T-cell (primary cell): ENCODE data around the gene OSTM1. TPM values are rescaled to one million over a fixed set of nuclear protein-coding genes. Genes with fewer than 3 reads are reported as not detected.

Source experiments
- ATAC-seq, 4 experiments: fragments of 200-7000 bp in 3 of 4; fragments of 150-1000 bp in 1 of 4; cut with Tn5 transposase; replicated peaks in 1 of 4; 1 replicate in 3 of 4; 2 replicates in 1 of 4; pipeline ENCODE4 v1.10.0; 2021; ENCODE audit warnings: moderate library complexity in 3 of 4, mild to moderate bottlenecking in 2 of 4, moderate number of reproducible peaks in 1 of 4
- CTCF ChIA-PET, 2 donors: fragments of 300-600 bp; sonication (Branson Sonifier 250); formaldehyde crosslinking; loops; one replicate each; lab custom pipeline; 2022; ENCODE audit warnings: antibody characterized with exemption in 2 of 2; lab: Charles Lee
- POLR2A ChIA-PET, 2 donors: fragments of 300-600 bp; sonication (Branson Sonifier 250); formaldehyde crosslinking; loops; one replicate each; lab custom pipeline; 2022; ENCODE audit warnings: antibody characterized with exemption in 2 of 2; lab: Charles Lee
- DNase-seq, 35 experiments: peaks; one replicate each; pipeline versions ENCODE4 v3.0.0 to v3.0.0-alpha.2; 2013 to 2023
- H3K27ac ChIP-seq: one replicate; pipeline ENCODE4 v1.5.1; 2013; ENCODE audit warnings: low read length
- H3K27me3 ChIP-seq, 2 experiments: replicated peaks in 1 of 2; 1 replicate in 1 of 2; 2 replicates in 1 of 2; pipeline versions ENCODE4 v1.6.1 to v1.7.0; 2013; ENCODE audit warnings: low read length in 1 of 2, mixed read lengths in 1 of 2; ENCODE audit not compliant: control insufficient read depth in 2 of 2, insufficient read depth in 2 of 2; ENCODE audit errors: extremely low read depth in 1 of 2
- H3K36me3 ChIP-seq, 2 donors: 1 replicate in 1 of 2; 2 replicates in 1 of 2; pipeline versions ENCODE4 v1.6.1 to v1.7.0; 2013; ENCODE audit warnings: low read length in 1 of 2; ENCODE audit not compliant: control insufficient read depth in 2 of 2, insufficient read depth in 1 of 2; ENCODE audit errors: extremely low read depth in 1 of 2
- H3K4me1 ChIP-seq, 2 experiments: 1 replicate in 1 of 2; 2 replicates in 1 of 2; pipeline versions ENCODE4 v1.6.1 to v1.7.0; 2013; ENCODE audit warnings: low read length in 2 of 2, mixed read lengths in 1 of 2; ENCODE audit not compliant: insufficient read depth in 2 of 2, control insufficient read depth in 1 of 2; ENCODE audit errors: extremely low read depth in 1 of 2
- H3K4me3 ChIP-seq, 2 donors: 1 replicate in 1 of 2; 2 replicates in 1 of 2; pipeline versions ENCODE4 v1.5.1 to v1.7.0; 2013; ENCODE audit warnings: mild to moderate bottlenecking in 2 of 2, low read length in 1 of 2, moderate library complexity in 1 of 2; ENCODE audit not compliant: control insufficient read depth in 1 of 2; ENCODE audit errors: extremely low read depth in 1 of 2
- H3K9me3 ChIP-seq: 2 replicates; pipeline ENCODE4 v1.7.0; 2013
- H3K27ac Mint-ChIP-seq, 2 donors: one replicate each; pipeline ENCODE4 v1.8.0; 2020 to 2021; ENCODE audit warnings: mild to moderate bottlenecking in 2 of 2, mixed read lengths in 2 of 2
- H3K27me3 Mint-ChIP-seq, 2 donors: one replicate each; pipeline ENCODE4 v1.8.0; 2021 to 2022; ENCODE audit warnings: mixed read lengths in 2 of 2
- H3K36me3 Mint-ChIP-seq: one replicate; pipeline ENCODE4 v1.8.0; 2021; ENCODE audit warnings: mixed read lengths
- H3K4me1 Mint-ChIP-seq, 3 donors: one replicate each; pipeline ENCODE4 v1.8.0; 2020 to 2022; ENCODE audit warnings: mixed read lengths in 3 of 3, mild to moderate bottlenecking in 1 of 3
- H3K4me3 Mint-ChIP-seq, 3 donors: one replicate each; pipeline ENCODE4 v1.8.0; 2020 to 2022; ENCODE audit warnings: mild to moderate bottlenecking in 3 of 3, mixed read lengths in 3 of 3, moderate library complexity in 3 of 3
- H3K9me3 Mint-ChIP-seq, 3 donors: one replicate each; pipeline ENCODE4 v1.8.0; 2020 to 2022; ENCODE audit warnings: mixed read lengths in 3 of 3
- WGBS: methylation state at CpG from one replicate; pipeline ENCODE4 v1.1.5; 2013; ENCODE audit warnings: missing lambda C conversion rate; ENCODE audit not compliant: insufficient coverage; 5-methylcytosine and 5-hydroxymethylcytosine counted together
- total RNA-seq, 35 experiments: library from RNA in 6 of 35; stranded (reverse) in 6 of 35; fragments of 120-200 nt in 1 of 35; gene quantifications; one replicate each; pipeline versions ENCODE4 v1.2.1 to v1.2.4 and lab custom pipeline; 2013 to 2026

The OSTM1 gene
- total RNA-seq, 5 donors from 2014 or later (not counting 1 experiment from before 2014, with no cell fraction given) = 27.2 to 43.7 (median 39.7) TPM

DNA sequence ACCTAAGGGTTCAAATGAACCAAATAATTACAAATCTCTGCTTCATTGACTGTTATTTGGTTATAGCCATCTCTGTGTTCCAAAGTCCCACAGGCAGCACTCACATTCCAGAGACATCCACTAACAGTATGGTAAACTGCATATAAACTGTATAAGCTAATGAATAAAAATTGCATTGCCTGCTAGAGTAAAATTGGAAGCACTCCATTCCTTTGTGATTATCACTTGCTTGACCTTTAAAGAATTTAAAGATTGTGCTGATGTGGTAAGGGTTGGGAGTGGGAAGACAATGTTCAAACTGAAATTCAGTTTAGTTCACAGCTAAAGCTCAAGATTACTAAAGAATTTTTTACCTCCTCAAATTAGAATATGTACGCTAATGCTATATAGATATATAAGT, 31.0 kb upstream of the OSTM1 start:
- Histone ChIP-seq H3K27ac (no peak overlapping the region), H3K27me3 (peaks cover 0 to 5% of the 10 kb centered on the region in 2 experiments), H3K36me3 (no peaks in the 10 kb centered on the region), H3K4me1 (no peaks in the 10 kb centered on the region), H3K9me3 (no peaks in the 10 kb centered on the region), H3K4me3 (no peak overlapping the region)
- WGBS = no CpG with 5 or more reads among the region's 1 CpG
- H3K4me1 Mint-ChIP-seq = no peaks in the 10 kb centered on the region
- H3K9me3 Mint-ChIP-seq = no peaks in the 10 kb centered on the region
- peaks cover 12 to 18% of the 10 kb centered on the region in 2 donors for H3K27me3 Mint-ChIP-seq
- H3K36me3 Mint-ChIP-seq = no peaks in the 10 kb centered on the region
- DNase-seq = no peak
- no peak for ATAC-seq
- ChIA-PET CTCF (no interaction called here), POLR2A (interaction anchor here in 1 of 2 donors (0.6 kb wide), 1 partner anchor 646 kb away, joined by 3 read pairs; no protein-coding TSS in a partner anchor)
- H3K27ac Mint-ChIP-seq = no peak overlapping the region
- H3K4me3 Mint-ChIP-seq = no peak overlapping the region

- DNase-seq = no peak
- Histone ChIP-seq H3K4me1 (no peaks in the 10 kb centered on the region), H3K9me3 (no peaks in the 10 kb centered on the region), H3K4me3 (no peak overlapping the region), H3K36me3 (no peaks in the 10 kb centered on the region), H3K27ac (no peak overlapping the region), H3K27me3 (no peaks in the 10 kb centered on the region)
- Mint-ChIP-seq H3K36me3 (no peaks in the 10 kb centered on the region), H3K4me1 (no peaks in the 10 kb centered on the region), H3K9me3 (no peaks in the 10 kb centered on the region), H3K4me3 (no peak overlapping the region), H3K27ac (no peak overlapping the region), H3K27me3 (peaks cover 5 to 13% of the 10 kb centered on the region in 2 donors)
- no peak for ATAC-seq
- POLR2A ChIA-PET = no interaction called here
- 80% methylated on average over 1 of the region's 3 CpGs for WGBS
- CTCF ChIA-PET = no interaction called here
Observed at GRCh38 chr6:108102965-108103364, 28.4 kb upstream of the OSTM1 start.

GRCh38 chr6:108100003-108100402, 25.5 kb upstream of the OSTM1 start:
- WGBS = no CpG with 5 or more reads among the region's 2 CpGs
- ATAC-seq (no peak), DNase-seq (no peak)
- no peaks in the 10 kb centered on the region for H3K4me1 Mint-ChIP-seq
- no peaks in the 10 kb centered on the region for H3K9me3 Mint-ChIP-seq
- no peaks in the 10 kb centered on the region for H3K36me3 Mint-ChIP-seq
- ChIA-PET CTCF (no interaction called here), POLR2A (no interaction called here)
- no peak overlapping the region for H3K27ac ChIP-seq
- peaks cover 0 to 4% of the 10 kb centered on the region in 2 experiments for H3K27me3 ChIP-seq
- no peak overlapping the region for H3K4me3 ChIP-seq
- H3K9me3 ChIP-seq = no peaks in the 10 kb centered on the region
- H3K4me1 ChIP-seq = no peaks in the 10 kb centered on the region
- no peak overlapping the region for H3K4me3 Mint-ChIP-seq
- H3K27me3 Mint-ChIP-seq = peaks cover 23 to 28% of the 10 kb centered on the region in 2 donors
- H3K36me3 ChIP-seq = no peaks in the 10 kb centered on the region
- no peak overlapping the region for H3K27ac Mint-ChIP-seq

DNA sequence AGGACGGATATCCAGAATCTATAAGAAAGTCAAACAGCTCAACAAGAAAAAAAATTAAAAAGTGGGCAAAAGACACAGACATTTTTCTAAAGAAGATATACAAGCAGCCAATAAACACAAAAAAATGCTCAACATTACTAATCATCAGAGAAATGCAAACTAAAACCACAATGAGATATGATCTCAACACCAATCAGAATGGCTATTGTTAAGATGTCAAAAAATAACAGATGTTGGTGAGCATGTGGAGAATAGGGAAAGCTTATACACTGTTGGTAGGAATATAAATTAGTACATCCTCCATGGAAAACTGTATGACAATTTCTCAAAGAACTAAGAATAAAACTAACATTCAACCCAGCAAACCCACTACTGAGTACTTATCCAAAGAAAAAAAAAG, 23.3 kb upstream of the OSTM1 start:
- no peak overlapping the region for H3K27ac Mint-ChIP-seq
- peaks cover 0 to 8% of the 10 kb centered on the region in 2 experiments for H3K27me3 ChIP-seq
- DNase-seq (no peak), ATAC-seq (no peak)
- no peak overlapping the region for H3K4me3 ChIP-seq
- no peaks in the 10 kb centered on the region for H3K36me3 Mint-ChIP-seq
- H3K36me3 ChIP-seq = no peaks in the 10 kb centered on the region
- peaks cover 28 to 31% of the 10 kb centered on the region in 2 donors for H3K27me3 Mint-ChIP-seq
- H3K27ac ChIP-seq = no peak overlapping the region
- CTCF ChIA-PET = no interaction called here
- POLR2A ChIA-PET = interaction anchor here in 1 of 2 donors (0.7 kb wide), 2 partner anchors 14 to 177 kb away, joined by 4 to 6 read pairs; no protein-coding TSS in a partner anchor
- no peaks in the 10 kb centered on the region for H3K4me1 ChIP-seq
- no peaks in the 10 kb centered on the region for H3K4me1 Mint-ChIP-seq
- no CpG with 5 or more reads among the region's 1 CpG for WGBS
- H3K4me3 Mint-ChIP-seq = no peak overlapping the region
- no peaks in the 10 kb centered on the region for H3K9me3 ChIP-seq
- H3K9me3 Mint-ChIP-seq = no peaks in the 10 kb centered on the region

DNA sequence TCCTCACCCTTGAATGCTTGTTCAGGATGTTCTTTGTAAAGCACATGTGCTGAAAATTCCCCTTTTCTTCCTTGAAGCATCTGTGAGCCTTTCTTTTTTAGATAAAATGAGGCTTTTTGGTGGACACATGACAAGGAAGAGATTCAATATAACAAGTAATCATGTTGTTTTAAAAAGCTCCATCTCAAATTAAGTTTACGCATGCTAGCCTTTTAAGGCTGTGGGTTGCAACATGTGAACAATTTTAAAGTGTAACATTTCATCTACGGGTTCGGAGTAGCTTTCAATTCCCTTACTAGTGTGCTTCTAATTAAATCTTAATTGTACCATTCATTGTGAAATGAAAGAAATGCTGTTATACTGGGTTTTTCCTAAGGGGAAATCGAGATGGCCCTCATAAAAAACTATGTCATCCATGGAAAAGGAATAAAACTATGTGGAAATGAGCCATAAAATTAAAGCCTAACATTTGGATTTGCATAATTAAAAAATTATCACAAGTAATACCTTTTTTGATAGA, 19.3 kb upstream of the OSTM1 start:
- no peaks in the 10 kb centered on the region for H3K4me1 ChIP-seq
- peaks cover 0 to 14% of the 10 kb centered on the region in 2 experiments for H3K27me3 ChIP-seq
- no peaks in the 10 kb centered on the region for H3K36me3 Mint-ChIP-seq
- POLR2A ChIA-PET = no interaction called here
- CTCF ChIA-PET = no interaction called here
- ATAC-seq (no peak), DNase-seq (no peak)
- no peak overlapping the region for H3K27ac ChIP-seq
- no peak overlapping the region for H3K27ac Mint-ChIP-seq
- no CpG with 5 or more reads among the region's 4 CpGs for WGBS
- no peak overlapping the region for H3K4me3 ChIP-seq
- H3K4me1 Mint-ChIP-seq = no peaks in the 10 kb centered on the region
- H3K9me3 ChIP-seq = no peaks in the 10 kb centered on the region
- H3K27me3 Mint-ChIP-seq = peaks cover 25 to 30% of the 10 kb centered on the region in 2 donors
- no peaks in the 10 kb centered on the region for H3K36me3 ChIP-seq
- no peaks in the 10 kb centered on the region for H3K9me3 Mint-ChIP-seq
- H3K4me3 Mint-ChIP-seq = no peak overlapping the region

- POLR2A ChIA-PET = interaction anchor here in 1 of 2 donors (0.6 kb wide), 1 partner anchor 428 kb away, joined by 3 read pairs; no protein-coding TSS in a partner anchor
- H3K27me3 Mint-ChIP-seq = peaks cover 24 to 31% of the 10 kb centered on the region in 2 donors
- Histone ChIP-seq H3K4me1 (no peaks in the 10 kb centered on the region), H3K4me3 (no peak overlapping the region), H3K27ac (no peak overlapping the region), H3K27me3 (peaks cover 0 to 16% of the 10 kb centered on the region in 2 experiments), H3K36me3 (no peaks in the 10 kb centered on the region), H3K9me3 (no peaks in the 10 kb centered on the region)
- DNase-seq (no peak), ATAC-seq (no peak)
- H3K4me1 Mint-ChIP-seq = no peaks in the 10 kb centered on the region
- no peaks in the 10 kb centered on the region for H3K9me3 Mint-ChIP-seq
- no peak overlapping the region for H3K27ac Mint-ChIP-seq
- no peaks in the 10 kb centered on the region for H3K36me3 Mint-ChIP-seq
- CTCF ChIA-PET = interaction anchor here in 1 of 2 donors (0.6 kb wide), 1 partner anchor 58 kb away, joined by 5 read pairs; no protein-coding TSS in a partner anchor
- H3K4me3 Mint-ChIP-seq = no peak overlapping the region
Observed at GRCh38 chr6:108091288-108091687, 16.7 kb upstream of the OSTM1 start.
